HG03064 (cell line): Measurements from ENCODE around the gene SPEN.

Experiments
- ATAC-seq: cut with Tn5 transposase; IDR thresholded peaks from one replicate; pipeline ENCODE4 v1.9.1; 2021; ENCODE audit warnings: low read depth; ENCODE audit not compliant: unreplicated experiment

The SPEN gene

DNA sequence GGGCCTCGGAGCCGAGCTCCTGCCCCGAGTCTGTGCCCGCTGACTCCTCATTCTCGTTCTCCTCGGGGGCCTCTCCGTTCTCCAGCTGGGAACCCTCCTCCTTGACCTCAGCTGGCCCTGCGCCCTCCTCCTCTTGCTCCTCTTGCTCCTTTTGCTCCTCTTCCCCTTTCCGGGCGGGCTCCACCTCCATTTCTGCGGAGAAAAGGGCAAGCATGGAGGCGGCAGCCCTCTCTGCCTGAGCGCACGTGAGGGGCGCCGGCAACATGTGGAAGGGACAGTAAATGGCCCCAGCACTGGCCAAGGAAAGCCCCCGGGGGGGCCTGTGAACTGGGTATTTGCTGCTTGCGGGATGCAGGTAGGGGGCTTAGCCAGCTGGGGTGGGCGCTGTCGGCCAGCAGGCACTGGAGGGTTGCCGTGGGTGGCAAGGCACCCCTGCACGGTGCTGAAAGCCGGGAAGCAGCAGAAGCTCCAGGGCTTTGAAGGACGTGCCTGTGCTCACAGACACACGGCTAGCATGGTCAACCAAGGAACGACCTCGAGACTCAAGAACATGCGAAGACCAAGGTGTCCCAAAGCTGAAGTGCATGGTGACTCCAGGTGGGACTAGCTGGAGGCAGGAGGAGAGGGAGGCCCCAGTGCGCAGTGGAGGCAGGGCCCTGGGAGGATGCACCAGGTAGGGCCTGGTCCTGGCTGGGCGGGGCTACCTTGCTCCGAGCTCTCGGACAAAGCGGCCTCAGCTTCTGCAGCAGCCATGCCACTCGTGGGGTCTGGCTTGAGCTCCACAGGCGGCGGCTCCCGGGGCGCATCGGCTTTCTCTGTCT lies 97.7 kb downstream of the SPEN start:
- no peak for ATAC-seq

- no peak for ATAC-seq
These were observed 98.4 kb downstream of the SPEN start for GRCh38 chr1:15945832-15946448.

GRCh38 chr1:15946571-15947381 lies 99.3 kb downstream of the SPEN start:
- ATAC-seq, result no peak

GRCh38 chr1:15947382-15948090 lies 100.0 kb downstream of the SPEN start:
- ATAC-seq, result no peak

DNA sequence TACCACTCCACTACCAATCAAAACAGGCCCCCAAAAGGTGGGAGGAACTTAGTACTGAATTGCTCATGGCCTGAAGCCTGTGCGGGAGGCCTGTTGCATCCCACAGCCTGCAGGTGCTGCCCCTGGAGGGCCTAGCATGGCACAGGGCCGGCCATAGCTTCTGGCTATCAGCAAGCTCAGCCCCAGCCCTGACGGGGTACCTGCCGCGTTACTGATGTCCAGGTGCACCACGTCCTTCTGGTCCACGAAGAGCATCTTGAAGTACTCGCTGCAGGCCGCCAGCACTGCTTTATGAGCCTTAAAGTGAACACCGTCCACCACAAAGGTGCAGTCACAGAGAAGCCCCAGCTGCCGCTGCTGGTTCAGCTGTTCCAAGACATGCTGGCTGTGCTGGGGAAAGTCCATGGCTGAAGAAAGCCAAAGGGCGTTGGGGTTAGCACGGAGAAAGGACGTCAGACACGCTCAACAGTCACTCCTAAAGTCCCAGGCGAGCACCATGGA lies 100.6 kb downstream of the SPEN start:
- ATAC-seq, result no peak

- no peak for ATAC-seq
These were observed 101.3 kb downstream of the SPEN start for GRCh38 chr1:15948595-15949452.

DNA sequence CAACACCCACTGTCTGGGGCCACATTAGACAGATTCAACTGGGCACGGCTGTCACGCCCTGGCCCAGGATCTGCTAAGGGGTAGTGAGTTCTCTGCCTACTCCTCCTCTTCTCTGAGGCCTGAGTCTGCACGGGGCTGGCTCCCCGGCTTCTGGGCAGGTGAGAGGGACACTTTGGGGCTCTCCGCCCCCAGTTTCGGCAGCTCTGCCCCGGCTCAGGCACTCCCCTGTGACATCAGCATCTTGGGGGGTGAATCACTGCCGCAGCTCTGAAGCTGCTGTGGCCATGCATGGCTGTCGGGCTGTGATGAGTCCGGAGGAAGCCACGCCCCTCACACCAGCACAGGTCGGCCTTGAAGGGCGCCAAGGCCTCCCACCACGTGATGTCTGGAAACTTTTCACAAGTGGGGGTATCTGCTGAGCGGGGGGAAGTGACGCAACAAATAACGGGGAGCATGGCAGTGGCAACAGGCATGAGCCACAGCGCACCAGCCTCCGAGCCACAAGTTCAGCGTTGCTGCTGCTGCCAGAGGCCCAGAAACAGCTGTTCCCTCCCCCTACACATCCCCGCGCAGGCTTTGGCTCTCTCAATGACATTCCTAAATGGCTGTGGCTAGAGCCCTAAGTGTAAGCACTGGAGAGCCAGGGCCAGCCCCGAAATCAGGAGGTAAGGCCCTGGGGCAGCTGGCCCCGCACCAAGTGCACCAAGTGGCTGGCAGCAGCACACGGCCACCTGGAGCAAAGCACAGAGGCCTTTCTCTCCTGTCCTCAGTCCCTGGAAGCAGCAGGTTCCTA lies 102.1 kb downstream of the SPEN start:
- ATAC-seq, result no peak

GRCh38 chr1:15950302-15950701 lies 102.8 kb downstream of the SPEN start:
- ATAC-seq, result no peak

GRCh38 chr1:15950763-15951295 lies 103.3 kb downstream of the SPEN start:
- ATAC-seq, result no peak

DNA sequence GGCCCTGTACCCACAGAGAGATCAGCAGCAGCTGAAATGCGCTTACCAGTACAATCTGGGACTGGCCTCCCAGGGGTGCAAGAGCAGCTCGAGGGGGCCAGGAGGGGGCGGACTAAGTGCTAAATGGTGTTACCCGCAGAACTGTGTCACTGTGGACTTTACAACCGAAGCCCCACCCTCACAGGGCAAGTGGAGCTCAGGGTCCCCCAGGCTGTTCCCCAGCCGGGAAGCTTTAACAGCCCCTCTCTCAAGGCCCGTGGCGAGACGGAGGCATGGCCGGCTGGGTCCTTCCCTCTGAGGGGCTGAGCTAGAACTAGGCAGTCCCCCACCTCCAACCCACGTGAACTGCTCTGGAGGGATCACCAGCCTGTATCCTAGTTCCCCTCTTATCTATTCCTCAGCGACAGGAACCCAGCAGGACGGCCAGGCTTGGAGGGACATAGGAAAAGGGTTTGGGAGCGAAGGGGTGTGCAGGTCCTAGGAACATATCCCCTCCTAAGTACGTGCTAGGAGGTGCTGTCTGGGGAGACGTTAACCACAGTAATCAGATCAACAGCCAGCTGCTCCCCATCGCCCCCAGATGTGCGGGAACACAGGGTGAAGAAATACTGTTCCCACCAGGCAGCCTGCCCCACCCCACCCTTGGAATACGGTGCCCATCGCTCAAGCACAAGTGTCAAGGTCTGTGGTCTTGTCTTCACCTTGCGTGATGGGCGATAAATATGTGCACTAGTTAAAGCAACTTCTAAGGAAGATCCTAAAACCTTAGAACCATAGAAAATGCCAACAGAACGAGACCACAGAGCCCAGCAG lies 104.0 kb downstream of the SPEN start:
- no peak for ATAC-seq

GRCh38 chr1:15952317-15953258 lies 105.1 kb downstream of the SPEN start:
- no peak for ATAC-seq

DNA sequence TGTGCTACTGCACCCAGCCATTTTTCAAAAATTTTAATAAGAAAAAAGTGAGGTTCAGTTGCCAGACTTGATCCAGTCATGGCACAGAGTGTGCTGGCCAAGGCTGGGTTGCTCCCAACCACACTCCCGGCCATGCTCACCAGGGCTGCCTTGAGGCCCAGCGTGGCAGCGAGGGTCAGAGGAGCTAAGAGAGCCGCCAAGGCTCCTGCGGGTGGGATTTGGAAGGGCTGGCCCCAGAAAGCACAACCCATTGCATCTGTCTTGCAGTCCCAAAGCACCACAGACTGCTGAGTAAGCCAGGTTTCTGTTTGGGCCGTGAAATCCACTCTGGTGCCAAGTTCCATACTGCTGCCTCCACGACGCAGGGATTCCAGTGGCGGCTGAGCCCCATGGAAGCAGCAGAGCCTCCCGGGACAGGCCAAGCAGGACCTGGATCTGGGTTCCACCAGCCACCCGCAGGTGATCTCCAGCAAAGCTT lies 105.8 kb downstream of the SPEN start:
- no peak for ATAC-seq

- no peak for ATAC-seq
These were observed 106.3 kb downstream of the SPEN start for GRCh38 chr1:15953791-15954241.

DNA sequence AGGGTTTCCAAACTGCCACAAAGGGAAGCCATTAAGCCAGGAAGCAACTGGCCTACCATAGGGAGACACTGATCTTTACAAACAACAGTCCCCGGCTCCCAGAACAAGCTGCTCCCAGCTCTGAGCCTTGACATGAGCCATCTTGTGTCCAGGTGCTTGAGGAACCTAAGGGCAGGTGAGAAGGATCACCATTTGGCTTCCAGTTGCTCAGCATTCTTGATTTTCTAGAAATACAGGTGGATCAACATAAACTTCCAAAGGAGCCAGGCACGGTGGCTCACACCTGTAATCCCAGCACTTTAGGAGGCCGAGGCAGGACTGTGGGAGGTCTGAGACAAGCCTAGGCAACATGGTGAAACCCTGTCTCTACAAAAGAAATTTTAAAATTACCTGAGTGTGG lies 106.8 kb downstream of the SPEN start:
- ATAC-seq, result no peak

DNA sequence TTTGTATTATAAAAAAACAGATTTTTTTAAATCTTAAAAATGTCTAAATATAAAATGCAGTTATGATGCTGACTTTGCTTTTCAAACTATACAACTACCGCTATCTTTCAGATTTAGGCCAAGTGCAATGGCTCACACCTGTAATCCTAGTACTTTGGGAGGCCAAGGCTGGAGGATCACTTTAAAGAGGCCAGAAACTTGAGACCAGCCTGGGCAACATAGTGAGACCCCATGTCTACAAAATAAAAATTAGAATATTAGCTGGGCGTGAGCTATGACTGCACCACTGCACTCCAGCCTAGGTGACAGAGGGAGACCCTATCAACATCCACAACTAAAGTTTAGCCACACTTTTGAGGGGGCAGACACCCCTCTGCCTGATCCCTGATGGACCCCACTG lies 108.0 kb downstream of the SPEN start:
- ATAC-seq, result no peak

- ATAC-seq, result no peak
These were observed 108.6 kb downstream of the SPEN start for GRCh38 chr1:15956150-15956549.
